ENCODE data around the gene PRSS36.

DNA sequence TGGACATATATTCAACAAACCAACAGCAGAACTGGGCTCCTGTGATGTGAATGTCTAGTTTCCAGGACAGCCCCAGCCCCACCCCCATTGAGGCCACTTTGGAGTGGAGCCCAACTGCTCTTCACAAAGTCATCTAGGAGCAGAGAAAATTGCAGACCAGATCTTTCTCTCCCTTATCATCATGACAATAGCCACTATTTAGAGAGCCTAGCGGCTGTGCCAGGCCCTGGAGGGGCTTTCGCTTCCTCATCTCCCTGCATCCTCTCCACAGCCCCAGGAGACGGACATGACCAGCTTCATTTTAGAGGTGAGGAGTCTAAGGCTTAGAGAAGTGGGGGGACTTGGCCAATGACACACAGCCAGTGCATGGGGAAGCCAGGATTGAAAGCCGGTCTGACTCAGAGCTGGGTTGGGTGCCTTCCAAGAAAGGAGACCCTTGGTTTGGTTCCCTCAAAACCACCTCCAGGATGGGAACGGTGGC lies 15.7 kb downstream of the PRSS36 start:
- TF ChIP-seq CTCF (IDR thresholded peaks at IDR 0.05; ENCODE audit: borderline replicate concordance, extremely low read depth, low read length, poor library complexity, severe bottlenecking): no peak
- TF ChIP-seq EZH2 (IDR thresholded peaks at IDR 0.05; ENCODE audit: borderline replicate concordance, low read depth, low read length, severe bottlenecking): no peak

Data from DND-41 (cell line).